NCI-H82 treated with DMSO at 0.1 percent for 48 hours (cell line): ENCODE data around the gene SLC35D1.

Experiments used
- DNase-seq: peaks from one replicate; lab custom pipeline; 2025; ENCODE audit not compliant: unreplicated experiment; lab: John Stamatoyannopoulos, UW

SLC35D1 gene

DNA sequence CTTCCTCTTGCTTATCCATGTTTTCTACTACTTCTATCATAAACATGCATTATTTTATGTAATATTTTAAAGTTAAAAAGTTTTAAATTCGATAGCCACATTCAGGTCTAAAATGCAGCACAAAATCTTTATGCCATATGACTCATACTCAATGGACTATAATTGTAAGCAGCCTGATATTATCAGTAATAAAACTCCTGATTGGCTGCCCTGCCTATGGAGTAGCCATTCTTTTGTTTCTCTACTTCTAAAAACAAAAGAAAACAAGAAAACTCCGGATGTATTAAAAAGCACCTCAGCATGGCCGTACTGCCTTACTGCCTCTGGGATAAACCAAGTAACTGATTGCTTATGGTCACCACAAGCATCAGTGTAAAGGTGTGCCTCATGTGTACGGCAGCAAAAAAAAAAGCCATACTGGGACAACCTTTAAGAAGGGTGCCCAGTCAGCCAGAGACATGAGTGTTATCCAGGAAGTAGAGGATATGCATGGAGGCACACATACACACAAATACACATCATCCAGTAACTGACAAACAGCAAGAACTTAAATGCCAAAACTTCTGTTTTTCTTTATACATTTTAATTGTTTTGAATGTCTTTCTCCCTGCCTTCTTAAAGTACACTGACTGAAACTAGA lies 9.2 kb downstream of the SLC35D1 start:
- DNase-seq = no peak

DNA sequence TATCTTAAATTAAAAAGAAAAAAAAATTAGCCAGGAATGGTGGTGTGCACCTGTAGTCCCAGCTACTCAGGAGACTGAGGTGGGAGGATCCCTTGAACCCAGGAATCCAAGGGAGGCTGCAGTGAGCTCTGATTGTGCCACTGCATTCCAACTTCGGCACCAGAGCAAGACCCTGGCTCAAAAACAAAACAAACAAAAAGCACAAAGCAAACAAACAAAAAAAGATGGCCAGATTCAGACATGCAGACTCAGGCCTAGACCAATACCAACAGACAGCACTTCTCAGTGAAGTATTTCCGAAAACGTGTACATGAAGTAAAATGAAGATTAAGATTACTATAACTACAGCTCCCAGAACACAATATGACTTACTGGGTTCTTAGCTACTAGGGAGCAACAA lies 10.6 kb downstream of the SLC35D1 start:
- DNase-seq = no peak

DNA sequence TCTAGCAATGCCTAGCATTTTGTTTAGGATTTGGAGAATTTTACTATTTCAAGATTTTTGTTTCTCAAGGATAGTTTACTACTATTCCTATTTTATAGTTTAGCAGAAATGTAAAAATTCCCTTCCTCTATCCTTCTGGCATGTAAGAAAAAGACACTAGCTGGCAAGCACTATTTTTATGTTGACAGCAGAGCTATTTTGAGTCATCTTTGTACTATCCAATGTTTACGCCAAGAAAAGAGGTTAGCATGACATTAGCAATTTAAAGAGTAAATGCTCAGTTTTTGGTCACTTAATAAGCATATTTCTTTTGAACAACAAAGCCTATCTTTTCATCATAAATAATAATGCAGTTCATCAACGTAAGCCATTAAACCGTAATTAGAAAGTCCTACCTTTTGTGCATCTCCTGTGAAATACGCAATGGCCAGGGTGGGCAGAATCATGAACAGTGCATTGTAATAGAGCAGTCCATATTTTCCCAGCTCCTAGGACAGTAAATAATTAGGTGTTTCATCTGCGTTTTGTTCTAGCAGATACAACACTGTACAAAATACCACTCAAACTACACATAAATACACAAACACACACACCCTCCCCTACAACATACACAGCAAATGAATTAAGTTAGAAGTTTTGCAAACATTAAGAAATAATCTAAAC lies 12.0 kb downstream of the SLC35D1 start:
- DNase-seq = no peak

DNA sequence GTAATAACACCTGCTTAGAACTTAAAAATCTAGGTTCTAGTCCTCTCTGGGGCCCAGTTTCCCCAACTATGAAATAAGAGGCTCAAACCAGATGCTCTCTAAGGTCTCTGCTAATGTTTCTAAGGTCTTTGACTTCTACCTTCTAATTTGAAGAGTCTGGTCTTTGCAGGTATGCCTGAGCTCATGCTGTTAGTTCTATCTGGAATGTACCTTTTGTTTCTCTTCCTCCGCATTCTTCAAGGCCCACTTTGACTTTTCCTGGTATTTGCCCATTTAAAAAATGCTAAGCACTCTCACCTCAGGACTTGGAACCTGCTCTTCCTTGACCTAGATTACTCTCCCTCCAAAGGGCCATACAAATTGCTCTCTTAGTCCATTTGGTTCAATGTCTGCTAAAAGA lies 13.5 kb downstream of the SLC35D1 start:
- no peak for DNase-seq

DNA sequence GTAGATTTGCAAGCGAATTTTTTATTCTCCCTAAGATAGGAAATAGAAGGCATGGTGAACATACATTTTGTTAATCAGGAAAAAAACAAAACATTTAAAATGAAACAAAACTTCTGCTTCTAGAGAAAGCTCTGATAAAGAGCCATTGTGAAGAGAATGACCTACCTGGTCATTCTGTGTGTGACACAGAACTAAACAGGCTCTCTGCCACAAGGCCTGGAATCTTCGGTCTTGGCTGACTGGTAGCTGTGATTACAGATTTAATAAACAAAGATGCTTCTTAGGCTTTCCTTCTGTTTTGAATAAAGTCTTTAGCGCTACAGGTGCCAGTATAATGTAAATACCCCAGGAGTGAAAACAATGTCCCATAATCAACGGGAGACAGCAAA lies 22.1 kb downstream of the SLC35D1 start:
- DNase-seq = no peak

DNA sequence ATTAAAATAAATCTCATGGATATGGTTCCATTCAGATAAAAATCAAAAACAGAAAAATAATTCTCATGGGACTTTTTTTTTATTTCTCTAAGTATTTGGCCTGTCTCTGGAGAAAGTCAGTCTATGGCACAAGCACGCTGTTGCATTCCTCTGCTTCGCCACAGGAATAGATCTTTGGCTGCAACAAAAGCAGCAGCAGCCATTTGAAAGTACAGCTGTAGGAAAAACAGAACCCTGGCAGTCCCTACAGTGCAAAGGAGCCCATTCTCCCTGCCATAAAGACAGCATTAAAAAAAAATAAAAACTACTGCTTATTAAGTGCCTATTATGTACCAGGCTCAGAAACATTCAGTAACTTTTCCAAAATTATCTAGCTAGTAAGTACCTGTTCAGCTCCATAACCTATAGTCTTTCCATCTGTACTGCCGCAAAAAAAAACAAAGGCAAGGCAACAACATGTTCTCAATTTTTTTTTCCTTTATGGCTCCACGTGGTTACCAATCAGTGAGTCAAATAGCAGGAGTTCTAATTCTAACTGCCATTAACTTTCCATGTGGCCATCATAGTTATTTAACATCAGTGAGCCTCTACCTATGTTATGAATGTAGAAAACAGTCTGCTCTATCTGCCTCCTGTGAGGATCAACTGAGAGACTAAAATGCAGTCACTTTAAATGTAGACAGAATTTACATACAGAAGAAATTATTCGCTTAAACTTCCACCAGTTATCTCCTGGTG lies 22.7 kb downstream of the SLC35D1 start:
- no peak for DNase-seq

DNA sequence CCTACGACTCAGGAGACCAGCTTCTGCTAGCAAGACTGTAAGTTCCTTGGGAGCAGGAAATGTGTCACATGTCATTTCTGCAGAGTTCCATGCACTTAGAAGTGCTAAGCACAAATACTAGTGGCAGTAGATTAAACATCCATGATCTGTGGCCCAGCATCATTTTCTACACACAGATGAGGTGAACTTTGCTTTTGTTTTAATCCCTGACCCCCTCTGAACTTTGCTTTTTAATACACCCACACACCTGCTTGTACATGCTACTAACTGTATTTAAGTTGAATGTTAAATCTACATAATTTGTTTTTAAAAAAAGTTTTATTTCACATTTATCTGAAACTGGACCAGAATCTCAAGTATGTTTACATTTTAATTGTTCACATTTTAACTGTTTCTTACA lies 24.5 kb downstream of the SLC35D1 start:
- no peak for DNase-seq

DNA sequence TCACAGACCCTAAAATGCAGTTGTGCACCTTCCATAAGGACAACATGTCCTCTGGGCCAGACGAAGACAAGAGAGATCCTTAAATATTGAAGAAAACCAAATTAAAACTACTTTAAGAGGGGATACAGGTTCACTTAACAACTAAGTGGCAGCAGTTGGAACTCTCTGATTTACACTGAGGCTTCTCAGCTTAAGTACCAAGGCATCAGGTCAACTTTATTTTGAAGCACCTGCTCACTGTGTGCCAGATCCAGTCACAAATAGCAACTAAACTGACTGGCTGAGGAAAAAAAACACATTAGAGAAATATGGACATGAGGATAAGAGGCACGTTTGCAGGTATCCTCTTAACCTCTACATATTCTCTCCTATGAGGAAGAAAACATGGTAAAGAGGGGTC lies 33.2 kb downstream of the SLC35D1 start:
- DNase-seq = no peak

DNA sequence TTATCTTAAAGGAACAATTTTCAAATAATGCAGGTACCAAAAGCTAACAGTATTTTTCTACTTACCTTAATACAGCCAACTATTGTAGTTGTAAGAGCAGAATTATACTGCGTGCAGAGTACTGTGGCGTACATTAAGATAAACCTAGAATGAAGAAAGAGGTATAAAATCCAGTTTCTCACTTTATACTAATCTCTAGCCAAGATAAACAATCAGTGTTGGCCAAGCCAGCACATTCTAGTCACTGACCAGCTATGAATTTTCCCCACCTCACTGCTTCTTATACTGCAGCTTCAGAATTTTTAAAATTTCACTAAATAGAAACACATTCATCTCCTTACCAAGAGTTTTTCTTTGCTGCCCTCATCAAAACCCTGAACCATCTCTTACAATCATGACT lies 33.6 kb downstream of the SLC35D1 start:
- no peak for DNase-seq

DNA sequence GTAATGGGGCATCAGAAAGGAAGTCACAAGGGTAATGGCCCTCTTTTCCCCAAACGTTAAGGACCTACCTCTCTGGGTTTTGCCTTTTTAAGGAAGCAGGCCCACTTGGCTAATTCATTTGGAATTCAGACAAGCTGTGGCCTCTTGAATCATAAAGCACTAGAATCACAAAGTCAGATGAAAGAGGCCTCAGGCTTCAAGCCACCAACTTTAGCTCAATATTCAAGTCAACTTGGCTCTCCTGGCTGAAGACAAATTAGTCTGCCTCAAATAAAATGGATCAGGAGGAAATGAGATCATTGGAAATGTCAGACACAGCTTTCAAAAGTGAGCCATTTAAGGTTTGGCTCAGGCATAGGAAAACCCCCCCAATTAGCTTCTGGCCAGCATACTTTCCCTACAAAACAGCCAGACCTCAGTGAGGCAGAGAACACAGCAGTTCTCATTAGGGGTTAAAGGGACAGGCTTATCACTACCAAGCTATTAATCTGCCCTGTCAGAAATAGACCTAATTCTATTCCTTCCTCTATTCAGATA lies 34.3 kb downstream of the SLC35D1 start:
- no peak for DNase-seq

DNA sequence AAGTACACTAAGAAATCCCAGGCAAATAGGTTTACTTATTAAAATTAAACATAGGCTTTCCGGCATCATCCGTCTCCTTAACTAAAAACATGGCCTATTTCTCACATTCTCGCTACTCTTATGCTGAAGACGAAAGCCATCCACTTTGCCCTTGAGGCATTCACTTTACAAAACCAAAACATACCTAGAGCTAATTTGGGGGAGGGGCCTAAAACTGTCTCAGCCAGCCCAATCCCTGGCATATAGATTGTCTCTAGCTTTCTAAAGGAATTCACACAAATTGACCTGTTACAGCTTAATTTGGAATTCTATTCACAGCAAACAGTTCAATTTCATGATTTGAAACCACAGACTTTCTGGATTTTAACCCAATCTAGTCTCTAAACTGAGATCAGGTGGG lies 34.8 kb downstream of the SLC35D1 start:
- no peak for DNase-seq

DNA sequence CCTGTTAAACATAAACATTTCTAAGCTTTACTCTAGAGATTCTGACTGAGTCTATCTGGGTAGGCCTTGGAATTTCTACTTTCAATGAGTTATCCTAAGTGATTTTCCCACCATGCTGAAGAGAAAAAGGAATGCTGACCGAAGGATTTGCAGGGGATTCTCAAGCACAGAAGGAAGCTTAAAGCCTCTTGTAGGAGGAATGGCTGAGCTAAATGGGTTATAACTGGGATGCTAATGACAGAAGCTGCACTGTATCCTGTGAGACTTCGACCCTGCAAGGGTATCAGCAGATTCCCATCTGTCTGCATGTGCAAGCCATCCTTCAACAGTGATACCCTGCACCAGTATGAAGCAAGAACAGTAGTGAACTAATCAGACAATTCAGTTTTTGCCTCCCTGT lies 35.4 kb downstream of the SLC35D1 start:
- DNase-seq = no peak

DNA sequence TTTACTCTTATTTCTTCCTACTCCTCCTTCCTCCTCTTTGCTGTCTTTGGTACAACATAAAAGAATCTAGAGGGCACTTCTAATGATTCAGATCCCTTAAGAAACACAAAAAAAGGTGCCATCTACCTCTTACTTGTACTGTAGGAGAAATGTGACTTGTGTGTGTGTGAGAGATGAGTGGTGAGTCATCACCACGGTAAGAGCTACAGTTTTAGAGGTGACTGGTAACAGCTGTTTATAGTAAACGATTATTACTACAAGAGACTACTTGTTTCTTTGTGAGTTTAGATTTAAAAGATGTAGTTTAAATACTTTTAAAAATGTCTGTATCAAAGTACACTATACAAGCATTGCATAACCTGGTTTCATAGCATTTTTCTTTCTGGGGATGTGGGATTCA lies 40.4 kb downstream of the SLC35D1 start:
- DNase-seq = no peak

DNA sequence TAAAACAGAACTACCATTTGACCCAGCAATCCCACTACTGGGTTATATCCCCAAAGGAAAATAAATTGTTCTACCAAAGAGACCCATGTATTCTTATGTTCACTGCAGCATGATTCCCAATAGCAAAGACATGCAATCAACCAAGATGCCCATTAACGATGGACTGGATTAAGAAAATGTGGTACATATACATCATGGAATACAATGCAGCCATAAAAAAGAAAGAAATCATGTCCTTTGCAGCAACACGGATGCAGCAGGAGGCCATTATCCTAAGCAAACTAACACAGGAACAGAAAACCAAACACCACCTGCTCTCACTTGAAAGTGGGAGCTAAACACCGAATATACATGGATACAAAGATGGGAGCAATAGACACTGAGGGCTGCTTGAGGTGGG lies 44.2 kb downstream of the SLC35D1 start:
- no peak for DNase-seq

DNA sequence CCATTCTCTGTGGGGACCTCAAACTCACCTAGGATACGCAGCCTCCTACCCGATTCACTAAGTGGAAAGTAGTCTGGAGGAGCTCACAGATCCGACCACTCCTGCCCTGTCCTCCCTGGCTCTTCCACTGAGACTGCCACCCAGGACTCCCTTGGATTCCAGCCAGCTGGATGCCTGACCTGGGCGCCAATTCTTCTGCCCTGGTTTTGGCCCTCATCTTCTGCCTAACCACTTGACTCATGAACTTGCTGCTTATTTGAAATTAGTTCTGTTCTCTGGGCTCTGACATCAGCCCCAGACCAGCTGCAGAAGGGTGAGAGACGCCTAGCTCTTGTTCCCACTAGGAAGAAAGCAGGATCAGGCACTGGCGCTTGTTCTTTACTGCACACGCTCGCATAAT lies 48.9 kb downstream of the SLC35D1 start:
- no peak for DNase-seq

DNA sequence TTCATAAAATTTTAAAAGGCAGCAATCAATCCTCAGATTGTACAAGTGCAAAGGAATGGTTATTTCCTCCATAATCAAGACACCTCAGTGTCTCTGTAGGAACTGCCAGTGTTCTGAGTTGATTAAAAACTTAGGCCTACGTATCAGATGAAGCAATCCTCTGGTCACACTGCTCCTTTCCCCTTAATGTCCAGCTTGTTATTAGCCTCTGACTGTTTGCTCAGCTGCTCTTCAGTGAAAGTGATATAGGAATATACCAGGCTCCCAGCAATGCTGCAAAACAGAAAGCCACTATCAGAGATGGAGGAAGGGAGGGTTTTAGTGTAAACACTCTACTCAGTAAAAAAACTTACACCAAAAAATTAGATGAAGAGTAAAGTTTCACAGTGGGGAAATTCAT lies 49.8 kb downstream of the SLC35D1 start:
- DNase-seq = no peak

DNA sequence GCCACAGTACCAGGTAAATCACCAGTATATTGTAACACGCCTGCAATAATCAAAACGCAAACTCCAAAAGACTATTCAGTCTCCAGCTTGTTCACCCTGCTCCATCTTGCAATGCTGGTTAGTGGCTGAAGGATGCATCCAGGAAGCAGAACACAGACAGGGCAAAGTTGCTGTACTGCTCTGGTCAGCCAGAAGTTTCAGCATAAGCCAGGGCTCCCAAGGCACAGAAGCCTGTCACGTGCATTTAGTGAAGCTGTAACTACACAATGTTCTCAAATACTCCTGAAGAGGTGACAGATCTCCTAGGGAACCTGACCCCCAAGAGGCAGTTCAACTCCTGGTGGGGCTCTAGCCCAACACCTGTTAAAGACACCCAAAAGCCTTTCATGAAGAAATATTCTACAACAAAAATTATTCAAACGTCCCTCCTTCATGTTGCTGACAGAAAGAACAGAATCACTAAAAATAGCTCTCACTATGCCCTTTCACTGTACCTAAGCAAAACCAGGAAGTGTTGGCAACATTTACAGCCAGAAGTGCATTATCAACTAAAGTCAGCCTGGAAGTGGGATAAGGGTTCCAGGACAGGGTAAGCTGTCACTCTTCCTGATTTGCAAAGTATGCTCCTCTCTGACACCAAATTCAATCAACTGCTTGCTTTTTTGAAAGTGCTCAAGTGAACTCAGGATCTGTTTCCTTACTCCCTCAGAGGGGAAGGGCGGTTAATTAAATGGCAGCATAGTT lies 52.1 kb downstream of the SLC35D1 start:
- DNase-seq = no peak

DNA sequence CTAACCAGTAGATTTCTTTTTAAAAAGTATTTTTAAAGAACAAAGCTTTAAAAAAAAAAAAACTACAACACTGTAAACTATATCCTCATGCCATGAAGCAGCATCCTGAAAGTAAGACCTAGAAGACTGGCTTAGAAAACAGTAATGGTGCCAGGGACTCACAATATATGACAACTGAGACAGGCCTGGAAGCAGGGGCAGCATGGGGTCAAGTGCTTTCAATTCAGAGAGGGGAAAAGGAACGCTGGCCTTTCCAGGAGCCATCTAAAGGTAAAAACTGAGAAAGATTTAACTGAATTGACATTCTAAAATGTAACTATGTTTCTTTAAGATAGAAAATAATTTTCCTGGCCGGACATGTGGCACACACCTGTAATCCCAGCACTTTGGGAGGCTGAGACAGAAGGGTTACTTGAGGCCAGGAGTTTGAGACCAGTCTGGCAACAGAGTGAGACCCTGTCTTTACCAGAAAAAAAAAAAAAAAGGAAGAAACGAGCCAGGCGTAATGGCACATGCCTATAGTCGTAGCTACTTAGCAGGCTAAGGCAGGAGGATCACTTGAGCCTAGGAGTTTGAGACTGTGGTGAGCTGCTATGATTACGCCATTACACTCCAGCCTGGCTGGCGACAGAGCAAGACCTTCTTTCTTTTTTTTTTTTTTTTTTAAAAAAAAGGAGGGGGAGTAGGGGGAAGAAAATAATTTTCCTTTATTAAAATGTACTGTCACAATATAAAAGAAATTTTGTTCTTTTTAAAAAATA lies 54.1 kb downstream of the SLC35D1 start:
- DNase-seq = no peak

DNA sequence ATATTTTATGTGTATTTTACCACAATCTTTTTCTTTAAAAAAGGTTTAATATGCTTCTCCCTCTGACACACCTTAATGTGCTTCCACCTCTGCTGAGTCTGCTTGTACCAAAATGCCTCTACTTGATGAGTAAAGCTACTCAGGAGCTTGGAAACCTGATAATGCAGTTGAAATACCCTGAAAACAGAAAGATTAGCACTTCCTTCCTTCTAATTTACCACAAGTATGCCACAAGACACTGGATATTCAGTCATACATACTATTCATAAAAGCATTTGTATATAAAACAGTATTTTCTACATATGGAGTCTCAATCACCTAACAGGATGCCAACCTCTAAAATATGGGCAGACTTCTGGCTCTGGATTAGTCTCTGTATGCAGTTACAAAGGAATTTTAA lies 55.0 kb downstream of the SLC35D1 start:
- DNase-seq = no peak

DNA sequence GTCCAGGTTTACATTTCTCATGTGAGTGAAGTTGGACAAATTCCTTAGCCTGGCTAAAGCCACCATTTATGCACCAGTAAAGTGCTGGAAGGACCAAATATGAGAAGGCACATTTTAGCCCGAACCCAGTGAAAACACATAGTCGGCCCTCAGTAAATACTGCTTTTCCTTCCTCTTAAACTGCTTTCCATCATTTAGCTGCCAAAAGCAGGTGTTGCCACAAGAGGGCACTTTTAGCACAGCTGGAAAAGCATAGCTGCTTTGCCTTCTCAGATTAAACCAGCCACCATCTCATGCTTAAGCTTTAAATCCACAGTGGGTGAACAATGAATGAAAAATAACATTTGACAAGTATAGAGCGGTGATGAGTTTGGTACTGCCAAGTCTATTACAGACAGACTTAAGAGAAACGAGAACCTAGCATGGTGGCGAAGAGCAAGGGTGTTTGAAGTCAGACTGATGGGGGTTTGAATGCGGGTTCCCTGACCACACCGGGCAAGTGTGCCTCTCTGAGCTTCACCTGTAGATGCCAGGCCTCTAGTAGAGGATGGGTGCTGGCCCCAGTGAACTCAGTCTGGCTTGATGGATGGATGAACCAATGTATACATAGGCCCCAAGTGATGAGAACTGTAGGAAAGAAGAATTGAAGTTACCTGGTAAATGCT lies 57.8 kb downstream of the SLC35D1 start:
- DNase-seq = peak; percentile 18
